Epithelial cell of proximal tubule (primary cell): ENCODE measurements around the gene PDE6D. TPM values are rescaled to one million over a fixed set of nuclear protein-coding genes. Genes with fewer than 3 reads are reported as not detected.
A peak's percentile ranks its signal among the peaks of the same experiment; 100 is the strongest.

ENCODE experiments used
- DNase-seq: peaks from one replicate; pipeline ENCODE4 v3.0.0-alpha.2; 2011; ENCODE audit warnings: low read depth
- H3K4me3 ChIP-seq: 2 replicates; pipeline ENCODE4 v1.5.1; 2011; ENCODE audit warnings: low read depth, mild to moderate bottlenecking, low read length
- total RNA-seq: library from RNA; depleted of rRNA; stranded (reverse); fragments of >200 nt; gene quantifications from 2 replicates; pipeline ENCODE4 v1.2.3, GENCODE V29; 2015
- TF ChIP-seq, protein P1 (sequence below): conservative IDR thresholded peaks from 2 replicates; pipeline ENCODE4 v1.5.1; 2012; ENCODE audit warnings: low read depth, mild to moderate bottlenecking, low read length

Gene PDE6D
- total RNA-seq, 1 donor from 2014 or later = 32.9 TPM

DNA sequence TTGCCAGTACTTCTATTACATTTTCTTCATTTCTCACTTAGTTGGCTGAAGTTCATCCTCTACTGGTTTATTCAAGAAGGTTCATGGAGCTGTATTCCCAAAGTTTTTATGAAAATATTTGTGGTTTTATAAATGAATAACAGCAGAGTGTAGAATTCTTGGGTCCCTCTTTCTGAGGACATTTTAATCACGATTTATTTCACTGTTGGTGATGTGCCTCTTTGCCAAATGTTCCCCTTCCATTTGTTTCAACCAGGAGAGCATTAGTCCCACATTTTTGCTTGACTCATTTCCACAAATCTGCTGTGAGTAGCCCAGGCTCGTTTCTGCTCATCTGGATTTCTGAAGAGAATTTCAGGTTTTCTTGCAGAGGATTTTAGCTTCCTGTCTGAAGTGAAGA is 25.9 kb upstream of the PDE6D start:
- TF ChIP-seq, protein P1, sequence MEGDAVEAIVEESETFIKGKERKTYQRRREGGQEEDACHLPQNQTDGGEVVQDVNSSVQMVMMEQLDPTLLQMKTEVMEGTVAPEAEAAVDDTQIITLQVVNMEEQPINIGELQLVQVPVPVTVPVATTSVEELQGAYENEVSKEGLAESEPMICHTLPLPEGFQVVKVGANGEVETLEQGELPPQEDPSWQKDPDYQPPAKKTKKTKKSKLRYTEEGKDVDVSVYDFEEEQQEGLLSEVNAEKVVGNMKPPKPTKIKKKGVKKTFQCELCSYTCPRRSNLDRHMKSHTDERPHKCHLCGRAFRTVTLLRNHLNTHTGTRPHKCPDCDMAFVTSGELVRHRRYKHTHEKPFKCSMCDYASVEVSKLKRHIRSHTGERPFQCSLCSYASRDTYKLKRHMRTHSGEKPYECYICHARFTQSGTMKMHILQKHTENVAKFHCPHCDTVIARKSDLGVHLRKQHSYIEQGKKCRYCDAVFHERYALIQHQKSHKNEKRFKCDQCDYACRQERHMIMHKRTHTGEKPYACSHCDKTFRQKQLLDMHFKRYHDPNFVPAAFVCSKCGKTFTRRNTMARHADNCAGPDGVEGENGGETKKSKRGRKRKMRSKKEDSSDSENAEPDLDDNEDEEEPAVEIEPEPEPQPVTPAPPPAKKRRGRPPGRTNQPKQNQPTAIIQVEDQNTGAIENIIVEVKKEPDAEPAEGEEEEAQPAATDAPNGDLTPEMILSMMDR = no peak

DNA sequence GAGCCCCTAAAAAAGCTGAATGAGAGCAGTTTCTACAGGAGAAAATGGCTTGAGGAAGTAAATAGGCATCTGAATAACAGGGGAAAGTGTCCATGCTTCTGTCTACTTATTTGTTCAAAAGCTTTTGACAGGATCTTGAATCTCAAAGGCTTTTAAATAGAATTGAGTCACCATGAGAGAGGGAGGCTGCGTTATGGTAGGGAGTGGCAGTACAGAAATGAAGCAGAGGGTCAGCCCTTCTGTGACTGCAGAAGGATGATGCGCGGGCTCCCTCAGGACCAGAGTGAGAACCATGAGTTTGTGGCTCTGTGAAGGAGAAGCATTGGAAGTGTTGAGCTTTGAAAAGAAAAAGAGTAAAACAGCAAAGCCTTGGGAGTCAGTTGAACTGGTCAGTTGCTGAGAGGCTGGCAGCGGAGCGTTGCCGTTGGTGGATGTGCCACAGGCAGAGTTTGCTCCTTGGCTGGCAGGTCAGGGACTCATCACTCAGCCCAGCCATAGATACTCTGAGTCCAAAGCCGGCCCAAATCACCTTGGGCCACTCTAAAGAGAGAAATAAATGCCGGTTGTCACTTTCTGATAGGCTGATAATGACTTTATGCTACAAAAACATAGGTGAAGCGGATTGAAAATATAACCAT is 22.5 kb upstream of the PDE6D start:
- H3K4me3 ChIP-seq = no peak overlapping the region

More for the DNA sequence above, 25.9 kb upstream of the PDE6D start:
- DNase-seq = no peak
- no peak overlapping the region for H3K4me3 ChIP-seq

DNA sequence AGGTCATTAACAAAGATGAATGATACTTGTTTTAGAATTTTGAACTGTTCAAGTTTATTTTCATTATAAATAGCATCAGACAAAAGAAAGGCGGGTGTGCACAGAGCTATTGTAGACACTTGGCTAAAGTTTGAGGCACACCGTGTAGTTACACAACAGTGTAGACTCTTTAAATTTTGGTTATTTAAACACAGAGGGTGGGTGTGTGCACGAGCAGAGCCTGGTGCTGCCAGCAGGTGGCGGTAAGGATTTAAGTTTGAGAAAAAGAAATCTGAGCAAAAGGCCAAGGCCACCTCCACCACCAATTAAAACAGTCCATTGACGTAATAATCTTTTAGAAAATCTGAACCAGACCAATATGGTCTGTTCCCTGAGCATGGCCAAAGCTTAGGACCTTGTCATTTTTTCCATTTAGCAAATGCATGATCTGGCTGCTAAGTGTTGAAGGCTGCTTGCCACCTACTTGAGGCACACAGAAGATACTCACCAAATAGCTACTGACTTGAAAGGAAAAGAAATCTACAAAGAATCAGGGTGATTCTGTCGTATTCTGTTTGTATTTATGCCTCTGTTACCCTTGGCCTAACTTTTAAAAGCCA is 19.5 kb upstream of the PDE6D start:
- TF ChIP-seq, protein P1 = peak; percentile 79
- no peak for DNase-seq

More for the DNA sequence above, 22.5 kb upstream of the PDE6D start:
- DNase-seq = no peak
- TF ChIP-seq, protein P1 = no peak

DNA sequence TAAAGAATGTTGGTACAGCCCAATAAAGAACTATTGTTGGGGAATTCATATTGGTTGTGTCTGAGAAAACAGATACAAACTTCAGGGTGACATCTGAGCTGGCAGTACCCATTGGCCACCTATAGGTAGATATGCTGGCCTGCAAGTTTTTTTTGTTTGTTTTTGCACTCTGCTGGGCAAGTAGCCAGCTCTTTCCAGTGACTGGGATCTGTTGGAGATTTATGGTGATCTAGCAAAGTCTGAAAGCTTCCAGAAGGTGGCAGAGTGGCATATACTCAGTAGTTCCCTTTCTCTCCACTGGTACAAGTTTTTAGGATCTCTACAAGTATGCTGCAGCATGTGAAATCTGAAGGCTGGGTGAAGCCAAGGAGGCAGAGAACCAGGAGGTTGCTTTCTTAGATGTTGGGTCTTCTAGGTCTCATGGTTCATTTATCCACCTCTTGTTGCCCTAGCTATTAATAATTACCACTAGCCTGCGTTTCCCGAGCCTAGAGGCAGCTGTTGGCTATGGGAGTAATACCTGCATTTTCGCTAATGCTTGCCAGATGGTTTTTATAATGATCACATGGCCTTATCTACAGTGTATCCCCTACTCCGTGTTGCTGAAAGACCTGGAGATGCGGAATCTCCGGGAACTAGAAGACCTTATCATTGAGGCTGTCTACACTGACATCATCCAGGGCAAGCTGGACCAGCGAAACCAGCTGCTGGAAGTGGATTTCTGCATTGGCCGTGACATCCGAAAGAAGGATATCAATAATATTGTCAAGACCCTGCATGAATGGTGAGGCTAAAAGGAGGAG is 14.6 kb upstream of the PDE6D start:
- TF ChIP-seq, protein P1 = peak; percentile 67
- peak; percentile 82 for DNase-seq
- H3K4me3 ChIP-seq = no peak overlapping the region

More for the DNA sequence above, 19.5 kb upstream of the PDE6D start:
- H3K4me3 ChIP-seq = no peak overlapping the region

DNA sequence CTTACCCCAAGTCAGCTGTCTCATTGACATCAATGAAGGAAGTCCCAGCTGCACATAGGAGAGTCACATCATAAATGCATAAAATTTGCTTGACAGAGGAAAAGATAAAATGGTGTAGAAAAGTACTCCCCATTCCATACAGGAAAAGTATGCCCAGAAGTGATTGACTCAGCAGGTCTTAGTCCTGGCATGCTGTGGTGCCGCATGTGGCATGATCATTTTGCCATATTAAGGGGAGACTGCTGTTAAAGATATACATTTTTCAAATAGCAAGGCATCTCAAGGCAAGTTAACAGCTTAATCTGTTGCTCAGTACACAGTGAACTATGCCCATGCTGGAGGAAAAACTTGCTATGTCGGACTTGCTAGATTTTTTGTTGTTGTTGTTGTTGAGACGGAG is 13.3 kb upstream of the PDE6D start:
- no peak overlapping the region for H3K4me3 ChIP-seq
- TF ChIP-seq, protein P1 = no peak

DNA sequence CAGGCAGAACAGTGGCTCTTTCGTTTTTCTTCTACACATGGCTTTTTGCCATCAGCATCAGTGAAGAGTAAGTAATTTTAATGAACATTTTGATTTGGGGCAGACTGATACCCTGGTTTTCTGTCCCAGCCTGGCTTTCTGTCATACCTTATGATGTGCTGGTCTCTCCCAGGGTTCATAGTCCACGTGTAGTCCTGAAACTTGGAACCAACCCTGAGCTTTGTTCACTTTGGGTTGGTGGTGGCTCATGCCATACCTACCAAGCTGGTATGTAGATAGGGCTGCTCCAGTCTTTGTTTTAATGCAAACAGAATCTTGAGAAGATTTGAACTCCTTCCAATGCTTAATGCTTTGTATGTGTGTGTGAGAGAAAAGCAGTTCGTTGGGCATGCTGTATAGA is 10.0 kb upstream of the PDE6D start:
- DNase-seq = no peak
- TF ChIP-seq, protein P1 = no peak
- H3K4me3 ChIP-seq = no peak overlapping the region

More for the DNA sequence above, 13.3 kb upstream of the PDE6D start:
- no peak for DNase-seq
